B cell (primary cell): ENCODE results near the gene ZNF44. TPM values are rescaled to one million over a fixed set of nuclear protein-coding genes. Genes with fewer than 3 reads are reported as not detected.

Experiments used
- ATAC-seq: fragments of 200-7000 bp; cut with Tn5 transposase; one replicate; pipeline ENCODE4 v1.10.0; 2021; ENCODE audit warnings: low read depth, mild to moderate bottlenecking, moderate number of reproducible peaks, moderate library complexity
- CTCF ChIA-PET: fragments of 350-600 bp; sonication (Branson Sonifier 250); formaldehyde crosslinking; loops from one replicate; lab custom pipeline; 2021; ENCODE audit warnings: antibody characterized with exemption, inconsistent platforms; lab: Charles Lee
- POLR2A ChIA-PET: fragments of 350-600 bp; sonication (Branson Sonifier 250); formaldehyde crosslinking; loops from one replicate; lab custom pipeline; 2021; ENCODE audit warnings: antibody characterized with exemption; lab: Charles Lee
- DNase-seq: peaks from one replicate; pipeline ENCODE4 v3.0.0; 2013
- H2AFZ ChIP-seq: 2 replicates; pipeline ENCODE4 v1.6.1; 2012; ENCODE audit warnings: mild to moderate bottlenecking, low read depth, low read length; ENCODE audit not compliant: insufficient read depth, poor library complexity, severe bottlenecking
- H3K27ac ChIP-seq, 2 donors: 1 replicate in 1 of 2; 2 replicates in 1 of 2; pipeline ENCODE4 v1.5.1; 2012 to 2013; ENCODE audit warnings: low read length in 2 of 2, mild to moderate bottlenecking in 2 of 2, moderate library complexity in 1 of 2
- H3K27me3 ChIP-seq, 4 experiments: fragments of 200-600 bp in 1 of 4; sonication (generic) in 1 of 4; replicated peaks in 1 of 4; 1 replicate in 2 of 4; 2 replicates in 2 of 4; pipeline versions ENCODE4 v1.6.1 to v1.7.0; 2013 to 2016; ENCODE audit warnings: low read length in 3 of 4, mild to moderate bottlenecking in 2 of 4, mixed read lengths in 1 of 4, moderate library complexity in 1 of 4; ENCODE audit not compliant: insufficient read depth in 4 of 4, control insufficient read depth in 3 of 4; ENCODE audit errors: control extremely low read depth in 1 of 4
- H3K36me3 ChIP-seq, 2 experiments: replicated peaks in 1 of 2; 1 replicate in 1 of 2; 2 replicates in 1 of 2; pipeline versions ENCODE4 v1.6.1 to v1.7.1; 2013; ENCODE audit warnings: low read length in 1 of 2; ENCODE audit not compliant: insufficient read depth in 2 of 2, control insufficient read depth in 1 of 2; ENCODE audit errors: control extremely low read depth in 1 of 2, extremely low read depth in 1 of 2
- H3K4me1 ChIP-seq, 2 donors: fragments of 200-600 bp in 1 of 2; sonication (generic) in 1 of 2; 1 replicate in 1 of 2; 2 replicates in 1 of 2; pipeline versions ENCODE4 v1.5.1 to v1.6.1; 2013 to 2017; ENCODE audit warnings: low read length in 2 of 2; ENCODE audit not compliant: control insufficient read depth in 2 of 2, insufficient read depth in 2 of 2
- H3K4me2 ChIP-seq: replicated peaks from 2 replicates; pipeline ENCODE3; 2012; ENCODE audit warnings: mild to moderate bottlenecking, low read depth, low read length; ENCODE audit not compliant: poor library complexity, severe bottlenecking
- H3K4me3 ChIP-seq, 5 experiments: fragments of 200-600 bp in 1 of 5; sonication (generic) in 1 of 5; 1 replicate in 3 of 5; 2 replicates in 2 of 5; pipeline versions ENCODE4 v1.5.1 to v1.7.0; 2011 to 2016; ENCODE audit warnings: low read length in 4 of 5, mild to moderate bottlenecking in 4 of 5, low read depth in 2 of 5, control low read depth in 1 of 5, moderate library complexity in 1 of 5; ENCODE audit not compliant: insufficient read depth in 1 of 5; ENCODE audit errors: control extremely low read depth in 1 of 5, extremely low read depth in 1 of 5
- H3K79me2 ChIP-seq: fragments of 200-600 bp; sonication (generic); one replicate; pipeline ENCODE4 v1.6.0; 2016; ENCODE audit warnings: low read length; ENCODE audit not compliant: control insufficient read depth, insufficient read depth
- H3K9ac ChIP-seq: fragments of 200-600 bp; sonication (generic); 2 replicates; pipeline ENCODE4 v1.6.1; 2017; ENCODE audit warnings: mild to moderate bottlenecking, low read length, moderate library complexity
- H3K9me3 ChIP-seq, 3 donors: one replicate each; pipeline versions ENCODE4 v1.6.1 to v1.7.1; 2013; ENCODE audit warnings: low read length in 2 of 3; ENCODE audit not compliant: control insufficient read depth in 2 of 3, insufficient read depth in 1 of 3; ENCODE audit errors: control extremely low read depth in 1 of 3
- H4K20me1 ChIP-seq: 2 replicates; pipeline ENCODE4 v1.6.0; 2012; ENCODE audit warnings: mild to moderate bottlenecking, low read length; ENCODE audit not compliant: insufficient read depth, control insufficient read depth, poor library complexity, severe bottlenecking
- H3K27ac Mint-ChIP-seq: one replicate; pipeline ENCODE4 v1.8.0; 2021; ENCODE audit warnings: mixed read lengths
- H3K27me3 Mint-ChIP-seq: one replicate; pipeline ENCODE4 v1.8.0; 2021; ENCODE audit warnings: mixed read lengths
- H3K4me1 Mint-ChIP-seq: one replicate; pipeline ENCODE4 v1.8.0; 2021; ENCODE audit warnings: mixed read lengths
- H3K4me3 Mint-ChIP-seq: one replicate; pipeline ENCODE4 v1.8.0; 2021; ENCODE audit warnings: mixed read lengths
- H3K9me3 Mint-ChIP-seq: one replicate; pipeline ENCODE4 v1.8.0; 2022; ENCODE audit warnings: mixed read lengths; ENCODE audit not compliant: insufficient read depth
- CTCF ChIP-seq: fragments of 200-600 bp; IDR thresholded peaks from one replicate; pipeline ENCODE4 v1.8.0; 2022; ENCODE audit warnings: antibody characterized with exemption, mild to moderate bottlenecking
- EZH2 ChIP-seq: IDR thresholded peaks from 2 replicates; pipeline ENCODE4 v1.6.1; 2012; ENCODE audit warnings: borderline replicate concordance, low read depth, mild to moderate bottlenecking, moderate library complexity, low read length; ENCODE audit not compliant: insufficient read depth, poor library complexity, severe bottlenecking
- WGBS: methylation state at CpG from one replicate; pipeline ENCODE4 v1.1.5; 2013; ENCODE audit warnings: missing lambda C conversion rate; ENCODE audit not compliant: insufficient coverage; 5-methylcytosine and 5-hydroxymethylcytosine counted together
- intact Hi-C: fragments of 100-400 bp; cut with micrococcal nuclease; formaldehyde crosslinking; loops from one replicate; pipeline ENCODE4 v1.10.0; 2022
- polyA plus RNA-seq: library from polyadenylated mRNA; depleted of rRNA; stranded (reverse); fragments of >200 nt; gene quantifications from 2 replicates; pipeline ENCODE4 v1.2.3, GENCODE V29; 2012
- total RNA-seq, 2 donors: library from RNA; stranded (reverse); fragments of 120-200 nt in 1 of 2; gene quantifications; 1 replicate in 1 of 2; 2 replicates in 1 of 2; pipeline versions ENCODE4 v1.2.3 to v1.2.4, GENCODE V29; 2013 to 2022

ZNF44 gene
- total and polyA plus RNA-seq, 2 donors (not counting 1 experiment from before 2014, with no cell fraction given), result 11.3 to 28.0 TPM

DNA sequence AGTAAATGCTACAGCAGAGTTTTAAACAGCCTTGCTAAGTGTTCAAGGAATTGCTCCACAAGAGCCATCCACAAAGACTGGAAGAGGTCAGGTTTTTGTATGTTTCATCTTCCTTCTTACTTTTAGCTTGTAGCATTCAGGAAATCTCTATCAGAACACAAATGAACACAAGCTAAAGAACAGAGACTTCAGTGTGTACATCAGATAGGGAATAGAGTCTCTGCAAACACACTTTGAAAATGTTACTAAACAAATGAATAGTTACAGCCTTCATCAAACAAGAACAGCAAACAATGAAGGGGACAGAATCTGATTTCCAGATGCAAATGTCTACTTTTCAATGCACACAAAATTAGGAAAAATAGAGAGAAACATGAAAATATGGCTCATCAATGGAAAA lies 31.0 kb upstream of the ZNF44 start:
- Histone ChIP-seq H3K27ac (no peak overlapping the region), H4K20me1 (no peaks in the 10 kb centered on the region), H3K9ac (no peak overlapping the region), H2AFZ (no peak overlapping the region), H3K4me1 (peaks cover 6 to 7% of the 10 kb centered on the region in 2 donors), H3K36me3 (peaks cover 0 to 10% of the 10 kb centered on the region in 2 experiments), H3K79me2 (peaks cover 49% of the 10 kb centered on the region), H3K4me3 (no peak overlapping the region), H3K4me2 (no peak overlapping the region), H3K9me3 (peaks cover 0 to 8% (median 5%) of the 10 kb centered on the region in 3 donors), H3K27me3 (no peaks in the 10 kb centered on the region)
- H3K27me3 Mint-ChIP-seq, result no peaks in the 10 kb centered on the region
- CTCF ChIA-PET, result no interaction called here
- POLR2A ChIA-PET, result no interaction called here
- H3K27ac Mint-ChIP-seq, result no peak overlapping the region
- H3K4me3 Mint-ChIP-seq, result no peak overlapping the region
- intact Hi-C loops, result no loop called here
- DNase-seq (no peak), ATAC-seq (no peak)
- no peaks in the 10 kb centered on the region for H3K9me3 Mint-ChIP-seq
- TF ChIP-seq EZH2 (no peak), CTCF (no peak)
- H3K4me1 Mint-ChIP-seq, result peaks cover 12% of the 10 kb centered on the region

GRCh38 chr19:12318782-12319413 lies 24.2 kb upstream of the ZNF44 start:
- DNase-seq (no peak), ATAC-seq (no peak)
- 94% methylated on average over 9 of the region's 13 CpGs for WGBS
- peaks cover 8% of the 10 kb centered on the region for H3K9me3 Mint-ChIP-seq
- POLR2A ChIA-PET, result interaction anchor here (0.6 kb wide), 1 partner anchor 274 kb away, joined by 3 read pairs; no protein-coding TSS in a partner anchor
- Histone ChIP-seq H3K9me3 (peaks cover 7 to 12% (median 9%) of the 10 kb centered on the region in 3 donors), H3K4me2 (no peak overlapping the region), H3K4me3 (no peak overlapping the region), H3K27me3 (no peaks in the 10 kb centered on the region), H3K27ac (no peak overlapping the region), H3K36me3 (peaks cover 2 to 28% of the 10 kb centered on the region in 2 experiments), H3K4me1 (no peaks in the 10 kb centered on the region), H2AFZ (no peak overlapping the region), H3K79me2 (peaks cover 12% of the 10 kb centered on the region), H4K20me1 (no peaks in the 10 kb centered on the region), H3K9ac (no peak overlapping the region)
- no peak overlapping the region for H3K4me3 Mint-ChIP-seq
- CTCF ChIA-PET, result no interaction called here
- no peaks in the 10 kb centered on the region for H3K27me3 Mint-ChIP-seq
- TF ChIP-seq EZH2 (no peak), CTCF (no peak)
- intact Hi-C loops, result no loop called here
- no peak overlapping the region for H3K27ac Mint-ChIP-seq
- H3K4me1 Mint-ChIP-seq, result no peaks in the 10 kb centered on the region
